DND-41 (cell line): ENCODE results near the gene ZNF83.

Source experiments
- EZH2 ChIP-seq: IDR thresholded peaks from 3 replicates; pipeline ENCODE4 v1.6.1; 2012; ENCODE audit warnings: borderline replicate concordance, low read depth, mild to moderate bottlenecking, moderate library complexity, low read length, inconsistent platforms; ENCODE audit not compliant: severe bottlenecking
- TF ChIP-seq, protein P1 (sequence below): IDR thresholded peaks from 2 replicates; pipeline ENCODE4 v1.5.1; 2012; ENCODE audit warnings: borderline replicate concordance, low read length, moderate library complexity, mild to moderate bottlenecking; ENCODE audit not compliant: poor library complexity, severe bottlenecking; ENCODE audit errors: extremely low read depth

DNA sequence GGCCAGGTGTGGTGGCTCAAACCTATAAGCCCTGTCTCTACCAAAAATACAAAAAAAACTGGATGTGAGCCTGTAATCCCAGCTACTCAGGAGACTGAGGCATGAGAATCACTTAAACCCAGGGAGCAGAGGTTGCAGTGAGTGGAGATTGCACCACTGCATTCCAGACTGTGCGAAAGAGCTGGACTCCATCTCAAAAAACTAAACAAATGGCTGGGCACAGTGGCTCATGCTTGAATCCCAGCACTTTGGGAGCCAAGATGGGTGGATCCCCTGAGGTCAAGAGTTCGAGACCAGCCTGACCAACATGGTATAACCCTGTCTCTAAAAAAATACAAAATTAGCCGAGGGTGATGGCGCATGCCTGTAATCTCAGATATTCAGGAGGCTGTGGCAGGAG, 34.9 kb upstream of the ZNF83 start:
- TF ChIP-seq, protein P1, sequence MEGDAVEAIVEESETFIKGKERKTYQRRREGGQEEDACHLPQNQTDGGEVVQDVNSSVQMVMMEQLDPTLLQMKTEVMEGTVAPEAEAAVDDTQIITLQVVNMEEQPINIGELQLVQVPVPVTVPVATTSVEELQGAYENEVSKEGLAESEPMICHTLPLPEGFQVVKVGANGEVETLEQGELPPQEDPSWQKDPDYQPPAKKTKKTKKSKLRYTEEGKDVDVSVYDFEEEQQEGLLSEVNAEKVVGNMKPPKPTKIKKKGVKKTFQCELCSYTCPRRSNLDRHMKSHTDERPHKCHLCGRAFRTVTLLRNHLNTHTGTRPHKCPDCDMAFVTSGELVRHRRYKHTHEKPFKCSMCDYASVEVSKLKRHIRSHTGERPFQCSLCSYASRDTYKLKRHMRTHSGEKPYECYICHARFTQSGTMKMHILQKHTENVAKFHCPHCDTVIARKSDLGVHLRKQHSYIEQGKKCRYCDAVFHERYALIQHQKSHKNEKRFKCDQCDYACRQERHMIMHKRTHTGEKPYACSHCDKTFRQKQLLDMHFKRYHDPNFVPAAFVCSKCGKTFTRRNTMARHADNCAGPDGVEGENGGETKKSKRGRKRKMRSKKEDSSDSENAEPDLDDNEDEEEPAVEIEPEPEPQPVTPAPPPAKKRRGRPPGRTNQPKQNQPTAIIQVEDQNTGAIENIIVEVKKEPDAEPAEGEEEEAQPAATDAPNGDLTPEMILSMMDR: no peak
- TF ChIP-seq EZH2: no peak
